GM12878 (cell line): ENCODE measurements around the gene REPIN1. TPM values are rescaled to one million over a fixed set of nuclear protein-coding genes. Genes with fewer than 3 reads are reported as not detected.

Source experiments
- ATAC-seq: fragments of 200-7000 bp; cut with Tn5 transposase; 3 replicates; pipeline ENCODE4 v1.9.1; 2020; ENCODE audit warnings: mild to moderate bottlenecking, moderate library complexity
- BruUV-seq: library from RNA; stranded (reverse); fragments of 400-500 nt; replicated peaks from 2 replicates; lab custom pipeline; 2021; lab: Mats Ljungman, UMichigan
- CTCF ChIA-PET: fragments of 300-600 bp; sonication (Branson Sonifier 250); formaldehyde crosslinking; extraction: SDS; loops from one replicate; lab custom pipeline; 2021; ENCODE audit warnings: inconsistent platforms; lab: Yijun Ruan, JAX
- POLR2A ChIA-PET: fragments of 350-600 bp; formaldehyde crosslinking; extraction: SDS; loops from one replicate; lab custom pipeline; 2021; ENCODE audit warnings: inconsistent platforms; lab: Charles Lee
- RAD21 ChIA-PET: fragments of 300-600 bp; sonication (Branson Sonifier 250); formaldehyde crosslinking; loops from one replicate; lab custom pipeline; 2023; ENCODE audit warnings: antibody characterized with exemption; ENCODE audit not compliant: unreplicated experiment; lab: Charles Lee
- SMC1A ChIA-PET: fragments of 300-600 bp; sonication (Branson Sonifier 250); formaldehyde crosslinking; loops from one replicate; lab custom pipeline; 2023; ENCODE audit not compliant: unreplicated experiment, uncharacterized antibody; lab: Charles Lee
- DNase-seq: peaks from one replicate; pipeline ENCODE4 v3.0.0-alpha.2; 2011; ENCODE audit warnings: low read depth, low spot score
- FAIRE-seq: peaks from 3 replicates; lab custom pipeline; 2011; peaks lifted over from hg19 to GRCh38; lab: Jason Lieb, UNC
- H2AFZ ChIP-seq: 2 replicates; pipeline ENCODE4 v1.6.0; 2011; ENCODE audit warnings: low read depth, low read length, control low read depth; ENCODE audit not compliant: control insufficient read depth
- H3K27ac ChIP-seq: 2 replicates; pipeline ENCODE4 v1.5.1; 2011; ENCODE audit warnings: control low read depth; ENCODE audit not compliant: control insufficient read depth, insufficient read depth
- H3K27me3 ChIP-seq, 2 experiments: replicated peaks in 1 of 2; 2 replicates each; pipeline versions ENCODE4 v1.6.0 to v1.6.1; 2011; ENCODE audit warnings: low read length in 1 of 2; ENCODE audit not compliant: control insufficient read depth in 2 of 2, insufficient read depth in 2 of 2
- H3K36me3 ChIP-seq, 2 experiments: 2 replicates each; pipeline ENCODE4 v1.5.1; 2011; ENCODE audit warnings: low read length in 1 of 2; ENCODE audit not compliant: control insufficient read depth in 2 of 2, insufficient read depth in 2 of 2
- H3K4me1 ChIP-seq: 2 replicates; pipeline ENCODE4 v1.6.1; 2011; ENCODE audit warnings: mild to moderate bottlenecking, low read length, moderate library complexity, mixed read lengths; ENCODE audit not compliant: control insufficient read depth, insufficient read depth
- H3K4me2 ChIP-seq: 2 replicates; pipeline ENCODE4 v1.6.0; 2011; ENCODE audit warnings: control low read depth; ENCODE audit not compliant: control insufficient read depth, insufficient read depth
- H3K4me3 ChIP-seq: fragments of 200-600 bp; sonication (generic); 2 replicates; pipeline ENCODE4 v1.5.1; 2016
- H3K79me2 ChIP-seq: 2 replicates; pipeline ENCODE4 v1.6.0; 2011; ENCODE audit warnings: low read length; ENCODE audit not compliant: control insufficient read depth, insufficient read depth
- H3K9ac ChIP-seq: 2 replicates; pipeline ENCODE4 v1.8.0; 2011; ENCODE audit warnings: low read length, control low read depth, mixed read lengths; ENCODE audit not compliant: control insufficient read depth, insufficient read depth
- H3K9me3 ChIP-seq: replicated peaks from 3 replicates; pipeline ENCODE4 v1.5.1; 2011; ENCODE audit warnings: mild to moderate bottlenecking, low read length; ENCODE audit not compliant: control insufficient read depth, insufficient read depth
- H4K20me1 ChIP-seq: 2 replicates; pipeline ENCODE4 v1.6.0; 2011; ENCODE audit not compliant: control insufficient read depth, insufficient read depth
- BMI1 ChIP-seq: fragments of 450-650 bp; IDR thresholded peaks from 2 replicates; pipeline ENCODE4 v1.6.1; 2016; ENCODE audit warnings: mild to moderate bottlenecking, moderate library complexity, borderline replicate concordance
- CHD2 ChIP-seq: IDR thresholded peaks from 2 replicates; pipeline ENCODE4 v1.6.1; 2011; ENCODE audit warnings: low read depth, low read length, improper control_type of control experiment, borderline replicate concordance
- ESRRA ChIP-seq: IDR thresholded peaks from 2 replicates; pipeline ENCODE4 v1.6.1; 2012; ENCODE audit warnings: mild to moderate bottlenecking, low read length, improper control_type of control experiment
- MYB ChIP-seq: fragments of 150-350 bp; IDR thresholded peaks from 2 replicates; pipeline ENCODE4 v1.6.1; 2014; ENCODE audit warnings: mild to moderate bottlenecking, low read depth, low read length, borderline replicate concordance
- NFXL1 ChIP-seq: fragments of 450-650 bp; IDR thresholded peaks from 2 replicates; pipeline ENCODE4 v1.6.1; 2017; ENCODE audit warnings: antibody characterized with exemption, mild to moderate bottlenecking, borderline replicate concordance
- NRF1 ChIP-seq: conservative IDR thresholded peaks from 2 replicates; pipeline ENCODE4 v1.6.1; 2011; ENCODE audit warnings: mild to moderate bottlenecking, low read depth, low read length, improper control_type of control experiment
- STAT1 ChIP-seq: fragments of 450-650 bp; conservative IDR thresholded peaks from 2 replicates; pipeline ENCODE4 v1.6.1; 2014; ENCODE audit warnings: antibody characterized with exemption, mild to moderate bottlenecking
- TCF7 ChIP-seq: IDR thresholded peaks from 2 replicates; pipeline ENCODE4 v1.6.1; 2014; ENCODE audit warnings: antibody characterized with exemption, borderline replicate concordance
- YY1 ChIP-seq: IDR thresholded peaks from 2 replicates; pipeline ENCODE4 v1.6.1; 2011; ENCODE audit warnings: low read depth, mild to moderate bottlenecking, low read length
- ZNF622 ChIP-seq: fragments of 450-650 bp; IDR thresholded peaks from 2 replicates; pipeline ENCODE4 v1.6.1; 2017; ENCODE audit warnings: mild to moderate bottlenecking, inconsistent platforms
- ZZZ3 ChIP-seq: IDR thresholded peaks from 2 replicates; pipeline ENCODE4 v1.6.1; 2011; ENCODE audit warnings: low read depth; ENCODE audit not compliant: control insufficient read depth, insufficient read length
- WGBS: methylation state at CpG from one replicate; pipeline ENCODE4 v1.1.6; 2016; ENCODE audit warnings: low lambda C conversion rate; ENCODE audit not compliant: insufficient replicate concordance, insufficient coverage; ENCODE audit errors: missing lambda C conversion rate; 5-methylcytosine and 5-hydroxymethylcytosine counted together
- in situ Hi-C: fragments of 300-500 bp; cut with MboI; formaldehyde crosslinking; loops from 9 replicates; pipeline ENCODE4 v1.14.3; 2018; ENCODE audit warnings: mixed read lengths
- intact Hi-C: fragments of 100-400 bp; cut with micrococcal nuclease; formaldehyde crosslinking; loops from one replicate; pipeline ENCODE4 v1.14.2; 2022; ENCODE audit not compliant: unreplicated experiment
- polyA plus RNA-seq, 11 experiments: library from polyadenylated mRNA; depleted of rRNA in 4 of 11; unstranded in 6 of 11; stranded (reverse) in 5 of 11; fragments of >200 nt; fragmentation: Nextera tagmentation in 4 of 11; fragmentation: Illumina TruSeq in 1 of 11; extraction: Ambion mirVana in 4 of 11; extraction: Trizol in 1 of 11; gene quantifications; 1 replicate in 1 of 11; 2 replicates in 10 of 11; pipeline versions ENCODE4 v1.2.1 to v1.2.3, GENCODE V29; 2011 to 2016; ENCODE audit warnings: inconsistent platforms in 2 of 11, missing spikeins in 2 of 11, low read depth in 1 of 11
- total RNA-seq, 4 experiments: library from RNA; depleted of rRNA in 3 of 4; stranded (reverse); fragments of >200 nt in 3 of 4; fragmentation: Illumina TruSeq in 1 of 4; extraction: Trizol in 1 of 4; gene quantifications; 2 replicates each; pipeline versions ENCODE4 v1.2.1 to v1.2.3, GENCODE V29; 2013 to 2021
- TF ChIP-seq, protein P1 (sequence below): fragments of 150-350 bp; IDR thresholded peaks from 2 replicates; pipeline ENCODE4 v1.6.1; 2016; ENCODE audit warnings: low read depth, low read length
- TF ChIP-seq, protein P2 (sequence below): IDR thresholded peaks from 2 replicates; pipeline ENCODE4 v1.6.1; 2012; ENCODE audit warnings: low read depth, low read length, improper control_type of control experiment
- TF ChIP-seq, protein P3 (sequence below): IDR thresholded peaks from 2 replicates; pipeline ENCODE4 v1.6.1; 2012; ENCODE audit warnings: low read length, inconsistent platforms
- TF ChIP-seq, protein P4 (sequence below): IDR thresholded peaks from 2 replicates; pipeline ENCODE4 v1.6.1; 2011; ENCODE audit warnings: borderline replicate concordance, low read depth, mild to moderate bottlenecking, moderate library complexity, low read length; ENCODE audit not compliant: insufficient read depth, poor library complexity, severe bottlenecking

Gene REPIN1
- total and polyA plus RNA-seq, 10 of the 15 experiments (the other 5 are each of a cell fraction or from before 2014, with no cell fraction given): 5.1 to 172 (median 76.9) TPM

DNA sequence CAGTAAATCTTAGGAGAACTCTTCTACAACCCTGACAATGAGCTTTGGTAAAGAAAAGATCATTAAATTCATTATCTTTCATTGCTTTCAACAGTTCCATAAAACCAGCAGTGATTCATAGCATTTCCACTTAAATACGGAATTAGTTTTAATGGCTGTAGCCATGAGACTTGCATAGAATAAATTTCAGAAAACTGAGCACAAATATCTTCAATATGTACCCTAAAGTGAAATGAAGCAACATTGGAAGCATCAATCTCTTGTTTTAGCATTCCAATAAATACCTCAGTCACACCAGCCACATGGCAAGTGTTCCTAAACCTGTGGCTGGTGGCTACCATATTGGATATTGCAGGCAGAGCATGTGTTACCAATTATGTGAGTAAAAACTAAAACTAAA, 23.6 kb upstream of the REPIN1 start (continued):
- TF ChIP-seq ZNF622 (no peak), BMI1 (no peak), STAT1 (no peak), ZZZ3 (no peak), YY1 (no peak)

DNA sequence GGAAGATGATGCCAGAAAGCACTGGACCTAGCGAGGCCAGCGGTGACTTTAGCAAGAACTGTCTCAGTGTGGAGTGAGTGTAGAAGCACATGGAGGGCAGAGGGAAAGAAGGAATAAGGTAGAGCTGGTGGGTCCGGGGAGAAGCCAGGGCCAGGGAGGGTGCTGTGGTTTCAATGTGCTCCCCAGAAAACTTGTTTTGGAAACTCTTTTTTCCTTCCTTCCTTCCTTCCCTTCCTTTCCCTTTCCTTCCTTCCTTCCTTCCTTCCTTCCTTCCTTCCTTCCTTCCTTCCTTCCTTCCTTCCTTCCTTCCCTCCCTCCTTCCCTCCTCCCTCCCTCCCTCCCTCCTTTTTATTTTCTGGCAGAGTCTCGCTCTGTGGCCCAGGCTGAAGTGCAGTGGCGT, 21.7 kb upstream of the REPIN1 start:
- no peaks in the 10 kb centered on the region for H3K4me1 ChIP-seq
- H3K36me3 ChIP-seq: no peaks in the 10 kb centered on the region
- H3K4me3 ChIP-seq: no peak overlapping the region
- SMC1A ChIA-PET: interaction anchor here (0.8 kb wide), 1 partner anchor 73 kb away, joined by 4 read pairs; no protein-coding TSS in a partner anchor
- H3K79me2 ChIP-seq: no peaks in the 10 kb centered on the region
- H3K4me2 ChIP-seq: no peak overlapping the region
- H3K27ac ChIP-seq: no peak overlapping the region
- FAIRE-seq (no peak), ATAC-seq (no peak), DNase-seq (no peak)
- in situ Hi-C loops: no loop called here
- H3K9ac ChIP-seq: no peak overlapping the region
- peaks cover 0 to 2% of the 10 kb centered on the region in 2 experiments; a peak in 3 of 4 replicates for H3K27me3 ChIP-seq
- WGBS: 68% methylated on average over 4 of the region's 5 CpGs
- H3K9me3 ChIP-seq: peaks cover 5% of the 10 kb centered on the region; the same call in 2 of the 3 replicates
- POLR2A ChIA-PET: interaction anchor here (0.8 kb wide), 1 partner anchor 59 kb away, joined by 3 read pairs; a partner anchor contains a TSS
- no peaks in the 10 kb centered on the region for H4K20me1 ChIP-seq
- no TSS peak for BruUV-seq
- RAD21 ChIA-PET: no interaction called here
- no peak overlapping the region for H2AFZ ChIP-seq
- CTCF ChIA-PET: interaction anchor here (0.6 to 1.0 kb wide), 2 partner anchors 120 to 552 kb away, joined by 3 read pairs; no protein-coding TSS in a partner anchor
- intact Hi-C loops: no loop called here
- TF ChIP-seq CHD2: no peak
- TF ChIP-seq, protein P1, sequence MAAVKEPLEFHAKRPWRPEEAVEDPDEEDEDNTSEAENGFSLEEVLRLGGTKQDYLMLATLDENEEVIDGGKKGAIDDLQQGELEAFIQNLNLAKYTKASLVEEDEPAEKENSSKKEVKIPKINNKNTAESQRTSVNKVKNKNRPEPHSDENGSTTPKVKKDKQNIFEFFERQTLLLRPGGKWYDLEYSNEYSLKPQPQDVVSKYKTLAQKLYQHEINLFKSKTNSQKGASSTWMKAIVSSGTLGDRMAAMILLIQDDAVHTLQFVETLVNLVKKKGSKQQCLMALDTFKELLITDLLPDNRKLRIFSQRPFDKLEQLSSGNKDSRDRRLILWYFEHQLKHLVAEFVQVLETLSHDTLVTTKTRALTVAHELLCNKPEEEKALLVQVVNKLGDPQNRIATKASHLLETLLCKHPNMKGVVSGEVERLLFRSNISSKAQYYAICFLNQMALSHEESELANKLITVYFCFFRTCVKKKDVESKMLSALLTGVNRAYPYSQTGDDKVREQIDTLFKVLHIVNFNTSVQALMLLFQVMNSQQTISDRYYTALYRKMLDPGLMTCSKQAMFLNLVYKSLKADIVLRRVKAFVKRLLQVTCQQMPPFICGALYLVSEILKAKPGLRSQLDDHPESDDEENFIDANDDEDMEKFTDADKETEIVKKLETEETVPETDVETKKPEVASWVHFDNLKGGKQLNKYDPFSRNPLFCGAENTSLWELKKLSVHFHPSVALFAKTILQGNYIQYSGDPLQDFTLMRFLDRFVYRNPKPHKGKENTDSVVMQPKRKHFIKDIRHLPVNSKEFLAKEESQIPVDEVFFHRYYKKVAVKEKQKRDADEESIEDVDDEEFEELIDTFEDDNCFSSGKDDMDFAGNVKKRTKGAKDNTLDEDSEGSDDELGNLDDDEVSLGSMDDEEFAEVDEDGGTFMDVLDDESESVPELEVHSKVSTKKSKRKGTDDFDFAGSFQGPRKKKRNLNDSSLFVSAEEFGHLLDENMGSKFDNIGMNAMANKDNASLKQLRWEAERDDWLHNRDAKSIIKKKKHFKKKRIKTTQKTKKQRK: no peak
- TF ChIP-seq NRF1: no peak
- TF ChIP-seq, protein P2, sequence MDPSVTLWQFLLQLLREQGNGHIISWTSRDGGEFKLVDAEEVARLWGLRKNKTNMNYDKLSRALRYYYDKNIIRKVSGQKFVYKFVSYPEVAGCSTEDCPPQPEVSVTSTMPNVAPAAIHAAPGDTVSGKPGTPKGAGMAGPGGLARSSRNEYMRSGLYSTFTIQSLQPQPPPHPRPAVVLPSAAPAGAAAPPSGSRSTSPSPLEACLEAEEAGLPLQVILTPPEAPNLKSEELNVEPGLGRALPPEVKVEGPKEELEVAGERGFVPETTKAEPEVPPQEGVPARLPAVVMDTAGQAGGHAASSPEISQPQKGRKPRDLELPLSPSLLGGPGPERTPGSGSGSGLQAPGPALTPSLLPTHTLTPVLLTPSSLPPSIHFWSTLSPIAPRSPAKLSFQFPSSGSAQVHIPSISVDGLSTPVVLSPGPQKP: no peak
- TF ChIP-seq, protein P3, sequence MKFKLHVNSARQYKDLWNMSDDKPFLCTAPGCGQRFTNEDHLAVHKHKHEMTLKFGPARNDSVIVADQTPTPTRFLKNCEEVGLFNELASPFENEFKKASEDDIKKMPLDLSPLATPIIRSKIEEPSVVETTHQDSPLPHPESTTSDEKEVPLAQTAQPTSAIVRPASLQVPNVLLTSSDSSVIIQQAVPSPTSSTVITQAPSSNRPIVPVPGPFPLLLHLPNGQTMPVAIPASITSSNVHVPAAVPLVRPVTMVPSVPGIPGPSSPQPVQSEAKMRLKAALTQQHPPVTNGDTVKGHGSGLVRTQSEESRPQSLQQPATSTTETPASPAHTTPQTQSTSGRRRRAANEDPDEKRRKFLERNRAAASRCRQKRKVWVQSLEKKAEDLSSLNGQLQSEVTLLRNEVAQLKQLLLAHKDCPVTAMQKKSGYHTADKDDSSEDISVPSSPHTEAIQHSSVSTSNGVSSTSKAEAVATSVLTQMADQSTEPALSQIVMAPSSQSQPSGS: no peak
- no peak for TF ChIP-seq ESRRA
- no peak for TF ChIP-seq MYB
- TF ChIP-seq TCF7: no peak
- TF ChIP-seq, protein P4, sequence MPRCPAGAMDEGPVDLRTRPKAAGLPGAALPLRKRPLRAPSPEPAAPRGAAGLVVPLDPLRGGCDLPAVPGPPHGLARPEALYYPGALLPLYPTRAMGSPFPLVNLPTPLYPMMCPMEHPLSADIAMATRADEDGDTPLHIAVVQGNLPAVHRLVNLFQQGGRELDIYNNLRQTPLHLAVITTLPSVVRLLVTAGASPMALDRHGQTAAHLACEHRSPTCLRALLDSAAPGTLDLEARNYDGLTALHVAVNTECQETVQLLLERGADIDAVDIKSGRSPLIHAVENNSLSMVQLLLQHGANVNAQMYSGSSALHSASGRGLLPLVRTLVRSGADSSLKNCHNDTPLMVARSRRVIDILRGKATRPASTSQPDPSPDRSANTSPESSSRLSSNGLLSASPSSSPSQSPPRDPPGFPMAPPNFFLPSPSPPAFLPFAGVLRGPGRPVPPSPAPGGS: no peak
- no peak for TF ChIP-seq NFXL1
